H1 (cell line): ENCODE measurements around the gene EVA1B. TPM values are rescaled to one million over a fixed set of nuclear protein-coding genes. Genes with fewer than 3 reads are reported as not detected.

Source experiments
- CTCF ChIA-PET: fragments of 300-600 bp; sonication (Branson Sonifier 250); formaldehyde crosslinking; loops from one replicate; lab custom pipeline; 2021; ENCODE audit not compliant: partially characterized antibody; lab: Charles Lee
- POLR2A ChIA-PET: fragments of 300-600 bp; sonication (Branson Sonifier 250); formaldehyde crosslinking; loops from one replicate; lab custom pipeline; 2021; ENCODE audit warnings: inconsistent platforms; ENCODE audit not compliant: partially characterized antibody; lab: Charles Lee
- DNase-seq, 2 experiments: peaks; one replicate each; pipeline versions ENCODE4 v3.0.0 to v3.0.0-alpha.2; 2010 to 2022; ENCODE audit warnings: low spot score in 2 of 2, low read depth in 1 of 2, mixed read lengths in 1 of 2
- FAIRE-seq: peaks from 2 replicates; lab custom pipeline; 2011; peaks lifted over from hg19 to GRCh38; lab: Jason Lieb, UNC
- H2AFZ ChIP-seq: 2 replicates; pipeline ENCODE4 v1.8.1; 2012; ENCODE audit warnings: low read length, inconsistent platforms
- H2AK5ac ChIP-seq: 2 replicates; pipeline ENCODE4 v1.6.1; 2013; ENCODE audit warnings: low read depth, low read length
- H2BK120ac ChIP-seq: replicated peaks from 2 replicates; pipeline ENCODE3; 2013; ENCODE audit warnings: low read depth, low read length, inconsistent platforms
- H2BK12ac ChIP-seq: 2 replicates; pipeline ENCODE4 v1.6.1; 2013; ENCODE audit warnings: low read depth, low read length
- H2BK15ac ChIP-seq: 2 replicates; pipeline ENCODE4 v1.6.1; 2013; ENCODE audit warnings: low read length
- H2BK20ac ChIP-seq: 2 replicates; pipeline ENCODE4 v1.6.1; 2013; ENCODE audit warnings: low read length
- H2BK5ac ChIP-seq: 2 replicates; pipeline ENCODE4 v1.6.1; 2013; ENCODE audit warnings: low read depth, low read length
- H3K14ac ChIP-seq: 2 replicates; pipeline ENCODE4 v1.6.1; 2013; ENCODE audit warnings: inconsistent platforms; ENCODE audit not compliant: insufficient read length
- H3K18ac ChIP-seq: 2 replicates; pipeline ENCODE4 v1.6.1; 2013; ENCODE audit warnings: low read length; ENCODE audit errors: extremely low read depth
- H3K23ac ChIP-seq: 2 replicates; pipeline ENCODE4 v1.6.1; 2013; ENCODE audit warnings: inconsistent platforms; ENCODE audit not compliant: insufficient read length
- H3K23me2 ChIP-seq: 2 replicates; pipeline ENCODE4 v1.6.1; 2013; ENCODE audit warnings: low read depth, low read length
- H3K27ac ChIP-seq: 2 replicates; pipeline ENCODE4 v1.6.1; 2011; ENCODE audit warnings: low read depth, low read length, inconsistent platforms
- H3K27me3 ChIP-seq, 4 experiments: replicated peaks in 1 of 4; 1 replicate in 1 of 4; 2 replicates in 3 of 4; pipeline versions ENCODE4 v1.6.1 to v1.8.1; 2011 to 2013; ENCODE audit warnings: low read length in 3 of 4, mild to moderate bottlenecking in 3 of 4, inconsistent platforms in 2 of 4, mixed read lengths in 2 of 4, moderate library complexity in 1 of 4; ENCODE audit not compliant: control insufficient read depth in 3 of 4, insufficient read depth in 3 of 4; ENCODE audit errors: extremely low read depth in 1 of 4
- H3K36me3 ChIP-seq, 4 experiments: 2 replicates each; pipeline versions ENCODE4 v1.6.1 to v1.8.1; 2011 to 2013; ENCODE audit warnings: mild to moderate bottlenecking in 4 of 4, low read length in 3 of 4, moderate library complexity in 2 of 4, control low read depth in 1 of 4, inconsistent platforms in 1 of 4; ENCODE audit not compliant: insufficient read depth in 4 of 4, control insufficient read depth in 2 of 4
- H3K4ac ChIP-seq: replicated peaks from 2 replicates; pipeline ENCODE3; 2013; ENCODE audit warnings: low read length, low read depth, mixed read lengths, inconsistent platforms; ENCODE audit not compliant: insufficient read length
- H3K4me1 ChIP-seq, 4 experiments: replicated peaks in 1 of 4; 1 replicate in 1 of 4; 2 replicates in 3 of 4; pipeline versions ENCODE4 v1.6.1 to v1.8.1; 2011 to 2013; ENCODE audit warnings: low read length in 3 of 4, inconsistent platforms in 2 of 4, mixed read lengths in 1 of 4; ENCODE audit not compliant: insufficient read depth in 4 of 4, control insufficient read depth in 3 of 4
- H3K4me2 ChIP-seq, 2 experiments: 2 replicates each; pipeline versions ENCODE4 v1.6.1 to v1.8.1; 2011 to 2013; ENCODE audit warnings: low read depth in 2 of 2, low read length in 2 of 2, control low read depth in 1 of 2, inconsistent platforms in 1 of 2, mild to moderate bottlenecking in 1 of 2; ENCODE audit not compliant: insufficient read depth in 1 of 2
- H3K4me3 ChIP-seq, 4 experiments: fragments of 200-600, 300-600 bp in 1 of 4; sonication (generic), shearing (Covaris generic), sonication (Bioruptor Twin) in 1 of 4; 2 replicates each; pipeline versions ENCODE4 v1.5.1 to v1.8.1; 2011 to 2016; ENCODE audit warnings: low read length in 4 of 4, low read depth in 3 of 4, control low read depth in 2 of 4, inconsistent platforms in 2 of 4, mild to moderate bottlenecking in 2 of 4, mixed read lengths in 1 of 4, moderate library complexity in 1 of 4; ENCODE audit not compliant: insufficient read depth in 2 of 4; ENCODE audit errors: extremely low read depth in 1 of 4
- H3K56ac ChIP-seq: replicated peaks from 2 replicates; pipeline ENCODE3; 2013; ENCODE audit warnings: low read depth, mild to moderate bottlenecking, mixed read lengths, low read length, inconsistent platforms; ENCODE audit not compliant: insufficient read length
- H3K79me1 ChIP-seq: 2 replicates; pipeline ENCODE4 v1.6.1; 2013; ENCODE audit warnings: low read depth, low read length, control low read depth
- H3K79me2 ChIP-seq, 2 experiments: 2 replicates each; pipeline versions ENCODE4 v1.6.1 to v1.8.1; 2012 to 2013; ENCODE audit warnings: low read length in 2 of 2, mild to moderate bottlenecking in 2 of 2, inconsistent platforms in 1 of 2; ENCODE audit not compliant: insufficient read depth in 2 of 2, control insufficient read depth in 1 of 2
- H3K9ac ChIP-seq, 4 experiments: replicated peaks in 1 of 4; 1 replicate in 1 of 4; 2 replicates in 3 of 4; pipeline versions ENCODE4 v1.6.1 to v1.8.1; 2011 to 2013; ENCODE audit warnings: low read depth in 3 of 4, low read length in 3 of 4, control low read depth in 2 of 4, mild to moderate bottlenecking in 2 of 4, moderate library complexity in 2 of 4, inconsistent platforms in 1 of 4; ENCODE audit errors: extremely low read depth in 1 of 4
- H3K9me3 ChIP-seq, 2 experiments: 2 replicates each; pipeline versions ENCODE4 v1.6.1 to v1.8.1; 2012 to 2013; ENCODE audit warnings: mild to moderate bottlenecking in 2 of 2, moderate library complexity in 2 of 2, control low read depth in 1 of 2, inconsistent platforms in 1 of 2, low read depth in 1 of 2, low read length in 1 of 2, mixed read lengths in 1 of 2; ENCODE audit not compliant: insufficient read depth in 2 of 2
- H4K20me1 ChIP-seq, 2 experiments: replicated peaks in 1 of 2; 2 replicates each; pipeline versions ENCODE3 to v1.8.1; 2011 to 2013; ENCODE audit warnings: inconsistent platforms in 2 of 2, low read length in 2 of 2, mild to moderate bottlenecking in 1 of 2; ENCODE audit not compliant: insufficient read depth in 2 of 2, control insufficient read depth in 1 of 2
- H4K5ac ChIP-seq: 2 replicates; pipeline ENCODE4 v1.6.1; 2013; ENCODE audit warnings: low read length, low read depth, mixed read lengths, inconsistent platforms; ENCODE audit not compliant: insufficient read length
- H4K8ac ChIP-seq: 2 replicates; pipeline ENCODE4 v1.8.0; 2013; ENCODE audit warnings: mild to moderate bottlenecking, moderate library complexity, low read length, inconsistent platforms; ENCODE audit not compliant: insufficient read depth; ENCODE audit errors: extremely low read depth
- H4K91ac ChIP-seq: replicated peaks from 2 replicates; pipeline ENCODE3; 2013; ENCODE audit warnings: low read length, mixed read lengths, inconsistent platforms; ENCODE audit not compliant: insufficient read length
- CBX8 ChIP-seq: fragments of 300-800, 300-1000 bp; sonication (generic); IDR thresholded peaks from 2 replicates; pipeline ENCODE4 v1.7.1; 2016; ENCODE audit warnings: low read depth, low read length, borderline replicate concordance
- CREB1 ChIP-seq: IDR thresholded peaks from 2 replicates; pipeline ENCODE4 v1.6.1; 2012; ENCODE audit warnings: inconsistent platforms
- CTBP2 ChIP-seq: IDR thresholded peaks from 2 replicates; pipeline ENCODE4 v1.7.0; 2011; ENCODE audit warnings: borderline replicate concordance, mild to moderate bottlenecking, moderate library complexity, mixed read lengths, low read length; ENCODE audit not compliant: insufficient read depth, insufficient read length
- NRF1 ChIP-seq: IDR thresholded peaks from 2 replicates; pipeline ENCODE4 v1.6.1; 2011; ENCODE audit warnings: mild to moderate bottlenecking, low read depth, low read length, improper control_type of control experiment
- POLR2AphosphoS5 ChIP-seq: IDR thresholded peaks from 2 replicates; pipeline ENCODE4 v1.6.1; 2011; ENCODE audit warnings: low read depth, low read length
- RFX5 ChIP-seq: IDR thresholded peaks from 2 replicates; pipeline ENCODE4 v1.6.1; 2011; ENCODE audit warnings: low read depth, low read length, improper control_type of control experiment, borderline replicate concordance
- SIN3A ChIP-seq, 2 experiments: IDR thresholded peaks in 1 of 2; conservative IDR thresholded peaks in 1 of 2; 2 replicates each; pipeline ENCODE4 v1.6.1; 2011 to 2012; ENCODE audit warnings: low read length in 2 of 2, improper control_type of control experiment in 1 of 2, low read depth in 1 of 2, mild to moderate bottlenecking in 1 of 2
- SP2 ChIP-seq: IDR thresholded peaks from 2 replicates; pipeline ENCODE4 v1.6.1; 2012; ENCODE audit warnings: mild to moderate bottlenecking, low read length, inconsistent platforms
- SUZ12 ChIP-seq: fragments of 200-600 bp; sonication (generic); IDR thresholded peaks from 2 replicates; pipeline ENCODE4 v1.6.1; 2012; ENCODE audit warnings: mild to moderate bottlenecking, inconsistent platforms, low read length, moderate library complexity, mixed read lengths
- TAF7 ChIP-seq: optimal IDR thresholded peaks from 2 replicates; pipeline ENCODE3; 2011; ENCODE audit warnings: low read depth, mild to moderate bottlenecking, inconsistent platforms, low read length, moderate library complexity, borderline replicate concordance
- TBP ChIP-seq: IDR thresholded peaks from 2 replicates; pipeline ENCODE4 v1.6.1; 2011; ENCODE audit warnings: low read depth, low read length, improper control_type of control experiment
- WGBS, 2 experiments: shearing (Covaris generic) in 1 of 2; methylation state at CpG; one replicate each; pipeline versions ENCODE4 v1.1.6 to v1.1.7; 2013 to 2015; ENCODE audit warnings: low lambda C conversion rate in 2 of 2, mixed read lengths in 2 of 2, inconsistent platforms in 1 of 2, low coverage in 1 of 2, missing lambda C conversion rate in 1 of 2; ENCODE audit not compliant: insufficient replicate concordance in 2 of 2, insufficient coverage in 1 of 2, insufficient read length in 1 of 2; ENCODE audit errors: extremely low coverage in 1 of 2, missing lambda C conversion rate in 1 of 2; 5-methylcytosine and 5-hydroxymethylcytosine counted together
- polyA plus RNA-seq, 7 experiments: library from polyadenylated mRNA; depleted of rRNA in 3 of 7; stranded (reverse) in 5 of 7; unstranded in 2 of 7; fragments of >200 nt in 5 of 7; fragments of 200-250 nt in 2 of 7; gene quantifications; 1 replicate in 5 of 7; 2 replicates in 1 of 7; 4 replicates in 1 of 7; pipeline versions ENCODE4 v1.2.1 to v1.2.3, GENCODE V29; 2011 to 2013; ENCODE audit warnings: missing spikeins in 2 of 7, mixed read lengths in 2 of 7
- total RNA-seq: library from RNA; stranded (reverse); fragmentation: NEBNext Ultra II Directional; extraction: Animal tissue kit (Norgen Biotek cat#: 25700); gene quantifications from 2 replicates; pipeline ENCODE4 v1.2.1, GENCODE V29; 2021
- TF ChIP-seq, protein P1 (sequence below): IDR thresholded peaks from 2 replicates; pipeline ENCODE4 v1.6.1; 2012; ENCODE audit warnings: inconsistent platforms

Gene EVA1B
- total and polyA plus RNA-seq, 2 of the 8 experiments (the other 6 are each of a cell fraction or from before 2014, with no cell fraction given), result 10.0 to 19.9 TPM

DNA sequence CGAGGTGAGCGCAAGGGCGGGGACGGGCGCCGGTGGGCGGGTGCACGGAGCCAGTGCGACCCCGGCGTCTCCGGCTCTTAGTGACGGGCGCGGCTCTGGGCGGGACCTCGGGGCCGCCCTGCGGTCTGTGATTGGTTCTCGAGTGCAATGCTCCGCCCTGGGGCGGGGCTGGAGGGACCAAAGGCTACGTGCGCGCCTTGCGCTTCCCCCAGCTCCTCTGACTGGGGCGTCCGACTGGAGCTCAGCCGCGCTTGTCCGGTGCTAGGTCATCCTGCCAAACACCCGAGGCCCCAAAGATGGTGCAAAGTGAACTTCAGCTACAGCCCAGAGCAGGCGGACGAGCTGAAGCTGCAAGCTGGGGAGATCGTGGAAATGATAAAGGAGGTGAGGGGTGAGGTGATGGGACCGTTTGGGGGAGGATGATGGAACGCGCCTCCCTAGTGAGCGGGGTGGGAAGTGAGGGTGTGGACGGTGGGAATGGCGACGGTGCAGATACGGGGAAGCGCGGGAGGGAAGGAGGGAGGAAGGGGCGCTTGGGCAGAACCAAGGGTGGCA lies 16.5 kb downstream of the EVA1B start:
- POLR2A ChIA-PET, result interaction anchor here (0.5 to 6.8 kb wide), 17 partner anchors 10 to 158 kb away, joined by 3 to 130 read pairs (median 4); partner anchors contain the start of genes EVA1B, MAP7D1, THRAP3 and TRAPPC3
- TF ChIP-seq CTBP2 (no peak), SUZ12 (no peak), SIN3A (conservative IDR thresholded peaks at IDR 0.05 in 1 of 2, IDR thresholded peaks at IDR 0.05 in 1 of 2; ENCODE audit: low read depth in 1 of 2, low read length in 2 of 2) (0 out of 4 replicates have a peak, but pooled peaks of 1 of the 2 experiments have one; percentile 42), RFX5 (no peak), SP2 (no peak), CBX8 (no peak), TAF7 (peak; percentile 27), NRF1 (no peak), CREB1 (0 out of 2 replicates have a peak, but pooled peaks have one; percentile 43), POLR2AphosphoS5 (peak; percentile 86), TBP (peak; percentile 80)
- TF ChIP-seq, protein P1, sequence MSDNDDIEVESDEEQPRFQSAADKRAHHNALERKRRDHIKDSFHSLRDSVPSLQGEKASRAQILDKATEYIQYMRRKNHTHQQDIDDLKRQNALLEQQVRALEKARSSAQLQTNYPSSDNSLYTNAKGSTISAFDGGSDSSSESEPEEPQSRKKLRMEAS, result no peak; the same call in 1 of the 2 replicates

More for the DNA sequence above, 16.5 kb downstream of the EVA1B start:
- 2% methylated on average over 45 of the region's 46 CpGs; no CpG with 5 or more reads in 1 of the 2 experiments for WGBS, 2 experiments
- Histone ChIP-seq H3K9me3 (no peaks in the 10 kb centered on the region), H3K36me3 (peaks cover 4 to 22% (median 17%) of the 10 kb centered on the region in 4 experiments), H3K4me1 (peaks cover 0 to 9% (median 6%) of the 10 kb centered on the region in 4 experiments; a peak in 6 of 7 replicates), H2BK15ac (no peak overlapping the region), H3K56ac (no peak overlapping the region), H4K91ac (peak overlapping the region; percentile 73), H3K14ac (no peak overlapping the region), H2BK20ac (no peak overlapping the region), H3K79me2 (no peaks in the 10 kb centered on the region), H2AK5ac (no peak overlapping the region), H3K9ac (peak overlapping the region in 3 of 4 experiments; percentile 51 to 66 (median 62); a peak in 5 of 7 replicates), H4K5ac (peak overlapping the region; percentile 75), H3K18ac (0 out of 2 replicates have a peak overlapping the region, but pooled peaks have one; percentile 63), H3K4me2 (peak overlapping the region; percentile 65 to 76), H2AFZ (no peak overlapping the region), H3K23ac (no peak overlapping the region), H3K4ac (peak overlapping the region; percentile 76), H3K27ac (no peak overlapping the region), H3K4me3 (peak overlapping the region; percentile 62 to 87 (median 72)), H4K20me1 (peaks cover 0 to 10% of the 10 kb centered on the region in 2 experiments), H3K79me1 (no peaks in the 10 kb centered on the region; the same call in 1 of the 2 replicates), H2BK120ac (no peak overlapping the region), H2BK5ac (no peak overlapping the region; the same call in 1 of the 2 replicates), H2BK12ac (no peak overlapping the region), H3K27me3 (no peaks in the 10 kb centered on the region), H4K8ac (peak overlapping the region; percentile 62), H3K23me2 (peaks cover 6% of the 10 kb centered on the region)
- DNase-seq (peak; percentile 88 to 97), FAIRE-seq (no peak)
- CTCF ChIA-PET, result interaction anchor here (0.5 to 2.8 kb wide), 15 partner anchors 8 to 960 kb away, joined by 3 to 12 read pairs (median 4); partner anchors contain the start of gene TRAPPC3
